Trophoblast cell (in vitro differentiated cells and primary cell): Measurements from ENCODE around the gene TRERF1.

Experiments
- DNase-seq, 2 donors: peaks; one replicate each; pipeline ENCODE4 v3.0.0-alpha.2; 2016
- H2AFZ ChIP-seq: 2 replicates; pipeline ENCODE4 v1.6.1; 2013; ENCODE audit warnings: low read length, moderate library complexity, mild to moderate bottlenecking; ENCODE audit not compliant: insufficient read depth, poor library complexity
- H2AK5ac ChIP-seq: 2 replicates; pipeline ENCODE4 v1.6.1; 2013; ENCODE audit warnings: mild to moderate bottlenecking, low read length
- H2BK120ac ChIP-seq: 2 replicates; pipeline ENCODE4 v1.6.1; 2013; ENCODE audit warnings: low read length, mild to moderate bottlenecking, moderate library complexity; ENCODE audit not compliant: insufficient read depth, poor library complexity
- H2BK12ac ChIP-seq: 2 replicates; pipeline ENCODE4 v1.6.1; 2013; ENCODE audit warnings: mild to moderate bottlenecking, low read length, moderate library complexity
- H2BK5ac ChIP-seq: 2 replicates; pipeline ENCODE4 v1.6.1; 2013; ENCODE audit warnings: low read length, low read depth, moderate library complexity, mild to moderate bottlenecking; ENCODE audit not compliant: poor library complexity
- H3K14ac ChIP-seq: 2 replicates; pipeline ENCODE4 v1.6.1; 2013; ENCODE audit warnings: mild to moderate bottlenecking, low read length
- H3K18ac ChIP-seq: 2 replicates; pipeline ENCODE4 v1.6.1; 2013; ENCODE audit warnings: mild to moderate bottlenecking, low read length
- H3K23ac ChIP-seq: 2 replicates; pipeline ENCODE4 v1.6.1; 2013; ENCODE audit warnings: low read length
- H3K27ac ChIP-seq: 2 replicates; pipeline ENCODE4 v1.5.1; 2013; ENCODE audit warnings: low read depth, mild to moderate bottlenecking, inconsistent platforms, low read length, moderate library complexity
- H3K27me3 ChIP-seq: 2 replicates; pipeline ENCODE4 v1.6.1; 2013; ENCODE audit warnings: inconsistent platforms, mild to moderate bottlenecking, low read length, moderate library complexity; ENCODE audit not compliant: insufficient read depth
- H3K36me3 ChIP-seq, 2 experiments: 1 replicate in 1 of 2; 2 replicates in 1 of 2; pipeline ENCODE4 v1.6.1; 2013; ENCODE audit warnings: low read length in 2 of 2, mild to moderate bottlenecking in 2 of 2, moderate library complexity in 1 of 2; ENCODE audit not compliant: insufficient read depth in 2 of 2, control insufficient read depth in 1 of 2
- H3K4ac ChIP-seq: 2 replicates; pipeline ENCODE4 v1.6.1; 2013; ENCODE audit warnings: low read depth, mild to moderate bottlenecking, low read length, moderate library complexity
- H3K4me1 ChIP-seq, 2 experiments: 1 replicate in 1 of 2; 2 replicates in 1 of 2; pipeline ENCODE4 v1.6.1; 2013; ENCODE audit warnings: low read length in 2 of 2, mild to moderate bottlenecking in 2 of 2, moderate library complexity in 1 of 2; ENCODE audit not compliant: insufficient read depth in 2 of 2, control insufficient read depth in 1 of 2
- H3K4me2 ChIP-seq: 2 replicates; pipeline ENCODE4 v1.6.1; 2013; ENCODE audit warnings: inconsistent platforms, mild to moderate bottlenecking, low read length, moderate library complexity
- H3K4me3 ChIP-seq: 2 replicates; pipeline ENCODE4 v1.5.1; 2013; ENCODE audit warnings: mild to moderate bottlenecking, low read depth, low read length, inconsistent platforms
- H3K79me1 ChIP-seq: one replicate; pipeline ENCODE4 v1.6.1; 2013; ENCODE audit warnings: low read length
- H3K79me2 ChIP-seq: 2 replicates; pipeline ENCODE4 v1.6.1; 2013; ENCODE audit warnings: low read length, mild to moderate bottlenecking; ENCODE audit not compliant: control insufficient read depth, insufficient read depth, poor library complexity
- H3K9ac ChIP-seq: 2 replicates; pipeline ENCODE4 v1.6.1; 2013; ENCODE audit warnings: mild to moderate bottlenecking, low read length
- H3K9me3 ChIP-seq: 2 replicates; pipeline ENCODE4 v1.6.1; 2013; ENCODE audit warnings: low read depth, mild to moderate bottlenecking, control low read depth, inconsistent platforms, low read length; ENCODE audit not compliant: insufficient read depth
- H4K12ac ChIP-seq: 2 replicates; pipeline ENCODE4 v1.6.1; 2013; ENCODE audit warnings: low read depth, mild to moderate bottlenecking, low read length, moderate library complexity
- H4K8ac ChIP-seq: 2 replicates; pipeline ENCODE4 v1.6.1; 2013; ENCODE audit warnings: low read depth, mild to moderate bottlenecking, low read length, moderate library complexity
- H4K91ac ChIP-seq: one replicate; pipeline ENCODE4 v1.6.1; 2013; ENCODE audit warnings: low read depth, mild to moderate bottlenecking, low read length, moderate library complexity
- WGBS: extraction: QIAGEN DNeasy Blood & Tissue Kit; methylation state at CpG from one replicate; pipeline ENCODE4 v1.1.7; 2013; ENCODE audit warnings: missing lambda C conversion rate; ENCODE audit not compliant: insufficient read length, insufficient coverage; ENCODE audit errors: extremely low coverage; 5-methylcytosine and 5-hydroxymethylcytosine counted together

Gene TRERF1

DNA sequence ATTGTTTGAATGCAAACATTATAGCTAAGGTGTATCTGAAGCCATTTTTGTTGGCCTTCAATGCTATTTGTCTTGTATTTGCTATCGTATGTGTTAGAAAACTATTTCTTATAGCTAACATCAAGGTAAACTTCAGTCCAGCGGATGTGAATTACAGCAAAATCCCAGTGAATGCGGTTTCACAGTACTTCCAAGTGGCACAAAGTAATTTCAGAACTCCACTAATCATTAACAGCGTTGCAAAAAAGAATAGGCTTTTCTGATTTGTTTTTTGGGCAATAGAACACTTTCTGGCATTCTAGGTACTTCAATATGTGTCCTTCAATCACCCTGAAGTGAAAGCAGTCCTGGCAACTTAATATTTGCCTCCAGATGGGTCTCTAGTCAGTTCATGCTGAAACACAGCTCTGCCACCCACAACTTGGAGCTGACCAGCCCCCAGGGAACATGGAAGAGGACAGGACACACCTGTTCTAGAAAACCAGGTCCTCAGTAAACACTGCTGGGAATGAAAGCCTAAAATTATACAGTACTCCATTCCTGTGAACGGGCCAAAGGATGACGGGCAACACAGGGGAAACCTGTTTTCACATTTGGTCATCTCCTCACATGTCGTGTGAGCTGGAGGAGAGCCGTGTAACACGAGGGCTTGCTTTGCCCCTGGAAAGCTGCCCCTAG lies 224.4 kb downstream of the TRERF1 start:
- DNase-seq = peak in 1 of 2 donors; percentile 14
- H2BK12ac ChIP-seq = no peak overlapping the region

DNA sequence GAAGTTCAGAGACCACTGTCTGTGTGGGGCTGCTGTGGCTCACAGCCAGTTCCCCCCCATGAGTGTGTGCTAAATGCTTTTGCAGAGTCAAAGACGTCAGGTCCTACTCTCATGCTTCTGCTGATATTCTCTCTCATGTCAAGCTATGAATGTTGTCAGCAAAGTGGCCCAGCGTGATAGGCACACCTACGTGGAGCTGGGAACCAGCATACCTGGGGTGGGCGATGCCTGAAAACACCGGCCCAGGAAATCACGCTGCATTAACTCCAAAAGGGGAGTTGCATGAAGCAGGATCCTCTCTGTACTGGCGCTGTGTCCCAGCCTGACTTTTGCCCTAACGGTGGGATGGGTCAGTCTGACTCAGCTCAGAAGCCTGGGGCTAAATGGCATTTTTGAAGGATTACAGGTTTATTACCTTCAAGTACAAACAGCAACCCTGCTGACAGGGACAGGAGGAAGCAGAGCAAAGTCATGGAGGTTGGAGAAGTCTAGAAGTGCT lies 225.0 kb downstream of the TRERF1 start:
- Histone ChIP-seq H3K18ac (no peak overlapping the region), H3K9ac (no peak overlapping the region), H4K8ac (no peak overlapping the region), H3K4me2 (peak overlapping the region; percentile 60), H3K4me3 (no peak overlapping the region), H2BK5ac (no peak overlapping the region), H3K9me3 (peaks cover 1% of the 10 kb centered on the region), H2BK120ac (no peak overlapping the region), H3K14ac (no peak overlapping the region), H3K27ac (peak overlapping the region; percentile 55), H3K79me2 (no peaks in the 10 kb centered on the region), H3K4me1 (peaks cover 11 to 13% of the 10 kb centered on the region in 2 experiments), H2AFZ (no peak overlapping the region), H3K27me3 (no peaks in the 10 kb centered on the region), H2BK12ac (no peak overlapping the region), H3K36me3 (no peaks in the 10 kb centered on the region), H3K4ac (no peak overlapping the region), H4K91ac (no peak overlapping the region), H3K23ac (no peak overlapping the region), H2AK5ac (no peak overlapping the region), H3K79me1 (peaks cover 2% of the 10 kb centered on the region), H4K12ac (no peak overlapping the region)
- peak; percentile 94 to 99 for DNase-seq
- WGBS = no CpG with 5 or more reads among the region's 8 CpGs

More for the DNA sequence above, 224.4 kb downstream of the TRERF1 start:
- Histone ChIP-seq H4K12ac (no peak overlapping the region), H2BK5ac (no peak overlapping the region), H3K79me1 (peaks cover 2% of the 10 kb centered on the region), H3K9me3 (peaks cover 1% of the 10 kb centered on the region), H2AFZ (no peak overlapping the region), H3K14ac (no peak overlapping the region), H3K9ac (no peak overlapping the region), H3K4me1 (peaks cover 11 to 13% of the 10 kb centered on the region in 2 experiments), H4K8ac (no peak overlapping the region), H3K4me2 (peak overlapping the region; percentile 9), H3K27me3 (no peaks in the 10 kb centered on the region), H2BK120ac (no peak overlapping the region), H3K36me3 (no peaks in the 10 kb centered on the region), H3K23ac (no peak overlapping the region), H4K91ac (no peak overlapping the region), H3K27ac (peak overlapping the region; percentile 4), H3K18ac (no peak overlapping the region), H3K4ac (no peak overlapping the region), H2AK5ac (no peak overlapping the region), H3K79me2 (no peaks in the 10 kb centered on the region), H3K4me3 (no peak overlapping the region)
- WGBS = no CpG with 5 or more reads among the region's 9 CpGs

DNA sequence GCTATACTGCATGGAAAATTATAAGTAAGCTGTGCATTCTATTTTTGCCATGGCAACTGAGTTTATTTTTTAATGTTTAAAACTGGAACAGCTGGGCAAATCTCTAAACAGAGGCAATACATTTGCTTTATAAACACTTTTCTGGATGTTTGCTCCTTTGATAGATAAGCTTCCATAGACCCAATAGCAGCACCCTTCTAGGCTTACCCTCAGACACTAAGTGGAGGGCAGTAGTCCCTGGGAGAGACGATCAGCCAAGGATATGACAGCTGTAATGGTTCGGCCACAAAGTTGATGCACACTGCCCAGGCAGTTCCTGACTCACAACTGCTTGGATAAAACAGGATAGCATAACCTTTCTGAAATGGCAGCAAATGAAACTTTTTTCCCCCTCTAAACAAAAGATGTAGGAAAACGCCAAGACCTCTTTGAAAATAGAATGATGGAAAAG lies 225.5 kb downstream of the TRERF1 start:
- peaks cover 11 to 13% of the 10 kb centered on the region in 2 experiments for H3K4me1 ChIP-seq
- H2AFZ ChIP-seq = no peak overlapping the region
- peak in 1 of 2 donors; percentile 27 for DNase-seq
- no peak overlapping the region for H4K12ac ChIP-seq
- H3K27ac ChIP-seq = no peak overlapping the region
- H3K4me3 ChIP-seq = no peak overlapping the region
- no peak overlapping the region for H3K4ac ChIP-seq
- no peak overlapping the region for H3K9ac ChIP-seq
- WGBS = no CpG with 5 or more reads among the region's 3 CpGs
- no peak overlapping the region for H3K18ac ChIP-seq
- no peak overlapping the region for H3K14ac ChIP-seq
- peaks cover 1% of the 10 kb centered on the region for H3K9me3 ChIP-seq
- H3K36me3 ChIP-seq = no peaks in the 10 kb centered on the region
- H4K91ac ChIP-seq = no peak overlapping the region
- H2BK12ac ChIP-seq = no peak overlapping the region
- no peak overlapping the region for H2BK5ac ChIP-seq
- H3K27me3 ChIP-seq = no peaks in the 10 kb centered on the region
- H2AK5ac ChIP-seq = no peak overlapping the region
- H3K23ac ChIP-seq = no peak overlapping the region
- no peak overlapping the region for H2BK120ac ChIP-seq
- H3K79me2 ChIP-seq = no peaks in the 10 kb centered on the region
- H4K8ac ChIP-seq = no peak overlapping the region
- peaks cover 2% of the 10 kb centered on the region for H3K79me1 ChIP-seq
- no peak overlapping the region for H3K4me2 ChIP-seq

- Histone ChIP-seq H4K12ac (no peak overlapping the region), H3K4me3 (no peak overlapping the region)
Measured at GRCh38 chr6:42225419-42225818, 226.3 kb downstream of the TRERF1 start.

More at GRCh38 chr6:42225419-42225818, 226.3 kb downstream of the TRERF1 start:
- peaks cover 11 to 13% of the 10 kb centered on the region in 2 experiments for H3K4me1 ChIP-seq
- H3K9me3 ChIP-seq = peaks cover 1% of the 10 kb centered on the region
- whole genome bisulfite sequencing = no CpG with 5 or more reads among the region's 4 CpGs
- no peak overlapping the region for H4K8ac ChIP-seq
- H3K14ac ChIP-seq = no peak overlapping the region
- no peak overlapping the region for H2BK120ac ChIP-seq
- H4K91ac ChIP-seq = no peak overlapping the region
- H3K23ac ChIP-seq = no peak overlapping the region
- H3K36me3 ChIP-seq = no peaks in the 10 kb centered on the region
- no peak overlapping the region for H2BK5ac ChIP-seq
- no peak overlapping the region for H2AK5ac ChIP-seq
- H3K27me3 ChIP-seq = no peaks in the 10 kb centered on the region
- no peak overlapping the region for H3K4ac ChIP-seq
- H3K79me2 ChIP-seq = no peaks in the 10 kb centered on the region
- H3K79me1 ChIP-seq = peaks cover 2% of the 10 kb centered on the region
- no peak overlapping the region for H3K27ac ChIP-seq
- H3K9ac ChIP-seq = no peak overlapping the region
- DNase-seq = no peak
- H3K18ac ChIP-seq = no peak overlapping the region
- no peak overlapping the region for H2BK12ac ChIP-seq
- H3K4me2 ChIP-seq = no peak overlapping the region
- H2AFZ ChIP-seq = no peak overlapping the region
